NCI-H82 treated with DMSO at 0.1 percent for 48 hours (cell line): ENCODE results near the gene PPTC7.
"Not testable (repeated sequence)": the region's sequence is repeated elsewhere in the genome, so short reads cannot be mapped to it uniquely, and the experiment has no call there.

ENCODE experiments used
- DNase-seq: peaks from one replicate; lab custom pipeline; 2025; ENCODE audit not compliant: unreplicated experiment; lab: John Stamatoyannopoulos, UW

The PPTC7 gene, protein sequence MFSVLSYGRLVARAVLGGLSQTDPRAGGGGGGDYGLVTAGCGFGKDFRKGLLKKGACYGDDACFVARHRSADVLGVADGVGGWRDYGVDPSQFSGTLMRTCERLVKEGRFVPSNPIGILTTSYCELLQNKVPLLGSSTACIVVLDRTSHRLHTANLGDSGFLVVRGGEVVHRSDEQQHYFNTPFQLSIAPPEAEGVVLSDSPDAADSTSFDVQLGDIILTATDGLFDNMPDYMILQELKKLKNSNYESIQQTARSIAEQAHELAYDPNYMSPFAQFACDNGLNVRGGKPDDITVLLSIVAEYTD

GRCh38 chr12:110583137-110584059, at the start of gene PPTC7:
TSS of gene PPTC7 (minus strand) at chr12:110583318. CDS start at chr12:110583031, 287 bp downstream.
- DNase-seq: peak; percentile 89

- DNase-seq: no peak
Observed at GRCh38 chr12:110627500-110628195, 44.5 kb upstream of the PPTC7 start.

DNA sequence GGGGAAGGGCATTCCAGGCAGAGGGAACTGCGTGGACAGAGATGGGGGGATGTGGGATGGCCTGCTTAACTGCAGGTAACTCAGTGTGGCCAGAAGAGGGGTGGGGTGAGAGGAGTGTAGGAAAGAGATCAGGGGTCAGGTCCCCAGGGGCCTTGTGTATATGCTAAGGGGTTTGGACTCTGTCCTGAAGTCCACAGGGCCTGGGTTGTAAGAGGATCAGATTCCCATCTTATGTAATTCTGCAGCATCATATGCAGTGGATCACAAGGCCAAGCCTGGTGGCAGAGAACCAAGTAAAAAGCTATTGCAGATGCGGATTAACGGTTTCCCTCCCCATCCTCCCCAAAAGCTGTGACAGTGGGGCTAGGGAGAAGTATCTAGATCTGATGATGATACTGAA, 39.5 kb upstream of the PPTC7 start:
- DNase-seq: no peak

DNA sequence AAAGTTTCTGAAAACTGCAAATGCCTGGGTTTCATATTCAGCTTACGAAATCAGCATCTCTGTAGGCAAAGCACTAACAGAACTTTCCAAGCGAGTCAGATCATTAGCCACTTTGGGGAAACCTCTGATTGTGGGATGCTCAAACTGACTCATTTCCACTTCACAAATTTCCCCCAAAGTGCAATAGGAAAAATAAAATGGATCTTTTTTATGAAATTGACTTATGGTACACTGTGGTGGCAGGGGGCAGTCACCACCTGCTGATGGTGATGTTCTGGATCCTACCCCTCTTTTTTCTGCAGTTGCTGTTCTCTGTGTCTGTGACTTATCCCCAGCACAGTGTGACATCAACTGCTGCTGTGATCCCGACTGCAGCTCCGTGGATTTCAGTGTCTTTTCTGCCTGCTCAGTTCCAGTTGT, 36.4 kb upstream of the PPTC7 start:
- DNase-seq: no peak

DNA sequence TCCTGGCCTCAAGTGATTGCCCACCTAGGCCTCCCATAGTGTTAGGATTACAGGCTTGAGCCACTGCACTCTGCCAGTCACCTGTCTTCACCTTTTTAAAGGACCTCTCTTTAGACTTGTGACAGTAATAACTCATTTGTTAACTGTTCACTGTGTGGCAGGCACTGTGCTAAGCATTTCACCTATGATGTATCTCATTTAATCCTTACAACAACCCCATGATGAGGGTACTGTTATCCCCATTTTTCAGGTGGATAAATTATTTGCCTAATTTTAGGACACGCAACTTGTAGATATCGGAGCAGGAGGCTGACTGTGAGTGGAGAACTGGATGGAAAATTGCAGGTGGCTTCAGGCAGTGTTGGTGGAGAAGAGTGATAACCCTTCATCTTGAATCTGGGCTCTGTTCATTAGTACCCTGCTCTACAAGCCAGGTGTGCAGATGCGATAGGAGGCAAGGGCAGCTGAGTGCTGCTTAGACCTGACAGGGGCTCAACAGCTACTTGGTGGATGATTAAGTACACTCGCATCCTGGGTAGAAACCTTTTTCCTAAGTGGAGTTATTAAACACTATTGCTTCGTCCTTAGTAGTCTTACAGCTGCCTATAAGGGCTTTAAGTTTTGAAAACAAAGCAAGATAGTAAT, 33.5 kb upstream of the PPTC7 start:
- no peak for DNase-seq

DNA sequence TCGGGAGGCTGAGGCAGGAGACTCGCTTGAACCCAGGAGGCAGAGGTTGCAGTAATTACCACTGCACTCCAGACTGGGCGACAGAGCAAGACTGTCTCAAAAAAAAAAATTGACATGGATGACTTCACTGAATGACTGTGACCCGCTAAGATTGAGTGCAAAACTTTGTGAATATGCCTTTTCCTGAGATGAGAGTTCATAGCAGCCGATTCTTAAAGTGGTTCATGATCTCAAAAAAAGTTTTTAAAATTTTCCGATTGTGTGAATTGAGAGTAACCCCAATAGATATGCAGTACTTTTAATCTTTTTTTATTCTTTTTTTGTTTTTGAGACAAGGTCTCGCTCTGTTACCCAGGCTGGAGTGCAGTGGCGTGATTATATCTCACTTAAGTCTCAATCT, 32.1 kb upstream of the PPTC7 start:
- no peak for DNase-seq

GRCh38 chr12:110613771-110614684, 30.9 kb upstream of the PPTC7 start, which contains the start of gene TCTN1:
TSS of gene TCTN1 (plus strand) at chr12:110614129. CDS start at chr12:110614183, 54 bp downstream.
- peak; percentile 88 for DNase-seq

GRCh38 chr12:110613071-110613770, 30.1 kb upstream of the PPTC7 start:
- DNase-seq: no peak

- no peak for DNase-seq
Observed at GRCh38 chr12:110606253-110606611, 23.1 kb upstream of the PPTC7 start.

- DNase-seq: peak; percentile 32
Observed at GRCh38 chr12:110602085-110602814, 19.1 kb upstream of the PPTC7 start.

- no peak for DNase-seq
Observed at GRCh38 chr12:110600254-110600653, 17.1 kb upstream of the PPTC7 start.

DNA sequence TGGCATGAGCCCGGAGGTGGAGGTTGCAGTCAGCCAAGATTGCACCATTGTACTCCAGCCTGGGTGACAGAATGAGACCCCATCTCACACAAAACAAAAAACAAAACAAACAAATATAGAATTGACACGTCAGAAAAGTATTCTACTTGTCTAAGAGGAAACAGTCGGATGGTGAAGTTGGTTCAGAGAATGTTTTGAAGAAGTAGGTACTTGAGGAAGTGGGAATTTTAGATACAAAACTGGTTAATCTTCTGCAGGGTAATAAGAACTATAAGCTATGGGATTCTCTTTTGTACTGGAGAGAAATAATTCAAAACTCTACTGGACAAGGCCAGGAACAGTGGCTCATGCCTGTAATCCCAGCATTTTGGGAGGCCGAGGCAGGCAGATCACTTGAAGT, 16.2 kb upstream of the PPTC7 start:
- no peak for DNase-seq

- no peak for DNase-seq
Observed at GRCh38 chr12:110597885-110598284, 14.8 kb upstream of the PPTC7 start.

- not testable (repeated sequence) for DNase-seq
Observed at GRCh38 chr12:110592919-110593318, 9.8 kb upstream of the PPTC7 start.

GRCh38 chr12:110592078-110592477, 9.0 kb upstream of the PPTC7 start:
- no peak for DNase-seq

GRCh38 chr12:110591451-110592051, 8.4 kb upstream of the PPTC7 start:
- no peak for DNase-seq

- no peak for DNase-seq
Observed at GRCh38 chr12:110590806-110591326, 7.7 kb upstream of the PPTC7 start.

GRCh38 chr12:110590059-110590458, 6.9 kb upstream of the PPTC7 start:
- DNase-seq: no peak
